Breast epithelium (tissue), 3 donors: ENCODE measurements around the gene SPATA25.

Experiments
- CTCF ChIP-seq, 3 donors: fragments of 450-650 bp; IDR thresholded peaks; one replicate each; pipeline ENCODE4 v1.5.1; 2016 to 2017; ENCODE audit warnings: antibody characterized with exemption in 3 of 3, mild to moderate bottlenecking in 3 of 3, moderate library complexity in 3 of 3
- POLR2A ChIP-seq: fragments of 450-650 bp; IDR thresholded peaks from one replicate; pipeline ENCODE4 v1.6.1; 2016; ENCODE audit warnings: antibody characterized with exemption, mild to moderate bottlenecking, moderate library complexity

- TF ChIP-seq CTCF (IDR thresholded peaks at IDR 0.05) (no peak), POLR2A (no peak)
Measured at GRCh38 chr20:45913116-45913515, 25.7 kb upstream of the SPATA25 start.
